NCI-H128 (cell line): ENCODE data around the gene NEBL.
"Not testable (repeated sequence)": the region's sequence is repeated elsewhere in the genome, so short reads cannot be mapped to it uniquely, and the experiment has no call there.

ENCODE experiments used
- DNase-seq: peaks from one replicate; lab custom pipeline; 2025; ENCODE audit not compliant: unreplicated experiment; lab: John Stamatoyannopoulos, UW

Gene NEBL

GRCh38 chr10:20897146-20897825 is at the start of gene NEBL:
Gene NEBL (minus strand): TSS chr10:20897311. CDS start chr10:20897205, 106 bp downstream.
- DNase-seq = no peak

- DNase-seq = no peak
Measured at GRCh38 chr10:20945546-20946332, 48.6 kb upstream of the NEBL start.

GRCh38 chr10:20944789-20945502 is 47.8 kb upstream of the NEBL start:
- DNase-seq = no peak

DNA sequence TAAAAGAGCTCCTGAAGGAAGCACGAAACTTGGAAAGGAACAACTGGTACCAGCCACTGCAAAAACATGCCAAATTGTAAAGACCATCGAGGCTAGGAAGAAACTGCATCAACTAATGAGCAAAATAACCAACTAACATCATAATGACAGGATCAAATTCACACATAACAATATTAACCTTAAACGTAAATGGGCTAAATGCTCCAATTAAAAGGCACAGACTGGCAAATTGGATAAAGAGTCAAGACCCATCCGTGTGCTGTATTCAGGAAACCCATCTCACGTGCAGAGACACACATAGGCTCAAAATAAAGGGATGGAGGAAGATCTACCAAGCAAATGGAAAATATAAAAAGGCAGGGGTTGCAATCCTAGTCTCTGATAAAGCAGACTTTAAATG is 42.3 kb upstream of the NEBL start:
- not testable (repeated sequence) for DNase-seq

DNA sequence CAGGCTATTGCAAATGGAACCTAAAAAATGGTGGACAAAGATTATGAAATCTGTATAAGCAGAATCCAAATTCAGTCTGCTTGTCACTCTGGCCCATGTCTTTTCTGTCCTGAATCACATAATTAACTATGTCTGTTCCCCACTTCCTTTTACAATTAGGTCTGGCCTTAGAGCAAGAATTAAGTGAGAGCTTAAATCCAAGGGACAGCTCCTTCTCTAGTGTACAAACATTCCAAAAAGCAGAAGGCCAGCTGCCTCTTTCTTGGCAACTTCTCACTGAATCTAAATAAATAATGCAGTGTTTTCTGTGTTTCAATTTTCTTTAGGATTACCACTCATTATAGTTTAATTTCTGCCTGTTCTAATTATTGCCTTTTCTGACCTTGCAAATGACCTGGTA is 39.3 kb upstream of the NEBL start:
- DNase-seq = no peak

DNA sequence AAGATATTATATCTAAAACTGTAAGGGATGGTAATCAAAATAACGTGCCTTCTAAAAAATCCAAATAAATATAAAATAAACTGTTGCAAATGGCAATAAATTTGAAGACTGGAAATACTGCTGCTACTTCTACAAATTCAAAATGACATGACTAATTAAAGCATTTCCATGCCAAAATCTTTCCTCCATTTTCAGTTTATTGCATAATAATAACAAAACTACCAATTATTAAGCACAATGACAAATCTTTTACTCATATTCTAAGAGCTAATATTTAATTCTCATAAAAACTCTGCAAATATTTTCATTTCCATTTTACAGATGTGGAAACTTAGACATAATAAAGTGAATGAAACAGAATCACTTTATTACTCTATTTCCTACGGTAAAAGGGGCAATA is 38.8 kb upstream of the NEBL start:
- DNase-seq = no peak

DNA sequence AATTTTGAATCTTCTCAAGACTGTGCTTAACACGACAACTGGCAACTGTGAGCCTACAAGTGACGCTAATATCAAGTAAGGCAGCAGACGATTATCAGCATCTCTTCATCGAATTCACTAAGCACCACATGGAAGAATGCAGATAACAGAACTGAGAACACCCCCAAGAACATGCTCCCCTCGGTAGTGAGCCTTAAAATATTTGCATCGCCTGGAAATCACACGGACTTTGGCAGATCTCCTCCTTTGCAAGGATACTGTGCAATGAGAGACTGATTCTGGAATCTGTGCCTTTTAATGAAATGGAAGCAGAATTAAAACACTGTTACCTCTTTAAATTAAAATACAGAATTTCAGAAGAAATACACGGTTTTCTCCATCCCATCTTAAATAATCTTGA is 38.2 kb upstream of the NEBL start:
- DNase-seq = no peak

DNA sequence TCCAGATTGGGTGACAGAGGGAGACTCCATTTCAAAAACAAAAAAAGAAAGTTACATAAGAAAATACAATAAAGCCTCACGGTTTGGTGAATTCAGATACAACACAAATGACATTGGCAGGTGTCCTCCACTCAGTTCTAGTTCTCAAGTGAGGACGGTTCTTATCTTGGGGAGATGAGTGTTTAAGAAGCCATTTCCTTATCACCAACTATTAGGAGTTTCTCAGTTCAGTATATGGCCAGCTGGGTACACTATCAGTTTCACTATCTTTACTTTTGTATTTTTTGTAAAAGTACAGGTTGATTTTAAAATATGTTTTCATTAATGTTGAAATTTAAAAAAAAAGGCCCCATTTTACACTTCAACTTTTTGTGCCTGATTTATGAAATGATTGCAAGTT is 36.6 kb upstream of the NEBL start:
- DNase-seq = no peak

GRCh38 chr10:20932606-20933126 is 35.6 kb upstream of the NEBL start:
- DNase-seq = no peak

- DNase-seq = no peak
Measured at GRCh38 chr10:20931156-20931795, 34.2 kb upstream of the NEBL start.

DNA sequence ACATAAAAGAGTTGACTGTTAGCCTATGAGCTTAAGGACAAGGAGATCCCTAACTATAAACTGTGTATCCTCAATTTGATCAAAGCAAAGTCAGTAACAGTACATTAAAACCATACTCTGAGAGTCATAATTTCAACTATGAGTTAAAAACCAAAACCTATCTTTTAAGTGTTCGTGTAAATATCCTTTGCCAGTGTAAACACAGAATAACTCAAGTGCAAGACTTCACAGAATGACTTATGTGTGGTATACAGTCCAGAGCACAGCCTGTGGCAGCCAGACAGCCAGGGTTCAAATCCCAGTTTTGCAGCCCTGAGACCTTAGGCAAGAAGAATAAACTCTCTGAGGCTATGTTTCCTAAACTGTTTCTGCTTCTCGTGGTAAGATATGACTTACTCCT is 30.3 kb upstream of the NEBL start:
- no peak for DNase-seq

DNA sequence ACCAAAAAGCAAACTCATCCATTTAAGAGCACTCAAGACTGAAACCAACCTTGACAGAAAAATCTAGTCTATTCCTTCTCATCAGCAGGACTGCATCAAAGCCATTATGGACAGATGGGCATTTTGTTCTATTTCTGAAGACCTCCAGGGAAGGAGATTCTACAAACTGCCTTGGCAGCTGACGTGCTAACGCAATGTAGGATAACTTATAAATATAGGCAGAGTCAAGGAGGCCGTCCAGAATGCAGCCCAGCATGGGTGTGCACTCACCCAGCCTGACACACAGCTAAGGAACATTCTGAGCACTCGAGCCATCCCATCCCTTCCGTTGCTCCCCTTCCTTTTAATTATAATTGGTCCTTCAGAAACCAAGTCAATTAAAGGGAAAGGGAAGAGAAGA is 25.3 kb upstream of the NEBL start:
- DNase-seq = peak; percentile 73

GRCh38 chr10:20922033-20922432 is 24.9 kb upstream of the NEBL start:
- peak; percentile 73 for DNase-seq

- no peak for DNase-seq
Measured at GRCh38 chr10:20920061-20920460, 22.9 kb upstream of the NEBL start.

DNA sequence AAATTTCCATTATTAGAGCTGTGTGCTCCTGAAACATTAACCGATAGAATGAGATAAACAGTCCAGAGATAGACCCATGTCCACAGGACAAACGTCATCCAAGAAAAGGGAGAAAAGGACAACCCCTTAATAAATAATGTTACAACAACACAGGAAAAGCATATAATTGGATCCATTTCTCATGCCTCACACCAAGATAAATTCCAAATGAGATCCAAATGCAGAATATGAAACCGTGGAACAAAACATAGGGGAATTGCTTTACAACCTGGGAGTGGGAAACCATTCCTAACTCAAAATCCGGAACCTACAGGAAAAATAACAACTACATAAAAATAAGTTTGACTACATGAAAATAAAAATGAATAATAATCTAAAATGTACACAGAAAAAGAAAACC is 22.4 kb upstream of the NEBL start:
- no peak for DNase-seq

- no peak for DNase-seq
Measured at GRCh38 chr10:20916976-20917375, 19.9 kb upstream of the NEBL start.

DNA sequence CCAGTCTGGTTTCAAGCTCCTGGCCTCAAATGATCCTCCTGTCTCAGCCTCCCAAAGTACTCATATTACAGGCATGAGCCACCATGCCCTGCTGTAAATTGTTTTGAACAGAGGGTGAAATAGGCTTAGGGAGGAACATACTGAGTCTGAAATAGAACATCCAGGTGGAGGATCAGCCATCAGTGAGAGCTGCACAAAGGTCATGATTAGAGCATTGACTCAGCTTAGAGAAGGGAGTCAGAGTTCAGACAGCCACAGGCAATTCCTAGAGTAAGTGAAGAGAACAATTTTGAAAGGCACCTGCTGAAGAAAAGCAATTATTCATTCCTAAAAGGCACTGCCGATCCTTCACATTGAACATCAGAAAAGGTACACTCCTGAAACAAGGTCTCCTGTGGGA is 15.9 kb upstream of the NEBL start:
- no peak for DNase-seq

- no peak for DNase-seq
Measured at GRCh38 chr10:20911626-20912025, 14.5 kb upstream of the NEBL start.

DNA sequence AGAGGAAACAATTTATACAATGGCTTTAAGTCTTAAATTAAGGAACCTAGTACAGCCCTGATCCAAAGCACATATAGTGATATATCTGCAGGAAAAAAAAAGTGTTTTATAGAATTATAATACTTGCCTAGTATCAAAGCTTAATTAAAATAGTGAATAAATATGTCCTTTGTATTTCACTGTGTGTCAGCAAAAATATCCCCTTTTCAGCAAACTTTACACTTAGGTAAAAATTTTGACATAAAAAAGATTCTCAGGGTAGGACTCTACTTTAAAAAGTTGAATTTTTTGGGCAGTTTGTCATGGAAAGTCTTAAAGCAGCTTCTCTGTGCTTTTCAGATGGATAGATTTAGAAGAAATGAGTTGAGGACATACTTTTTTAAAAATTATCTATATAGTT is 12.7 kb upstream of the NEBL start:
- DNase-seq = no peak

DNA sequence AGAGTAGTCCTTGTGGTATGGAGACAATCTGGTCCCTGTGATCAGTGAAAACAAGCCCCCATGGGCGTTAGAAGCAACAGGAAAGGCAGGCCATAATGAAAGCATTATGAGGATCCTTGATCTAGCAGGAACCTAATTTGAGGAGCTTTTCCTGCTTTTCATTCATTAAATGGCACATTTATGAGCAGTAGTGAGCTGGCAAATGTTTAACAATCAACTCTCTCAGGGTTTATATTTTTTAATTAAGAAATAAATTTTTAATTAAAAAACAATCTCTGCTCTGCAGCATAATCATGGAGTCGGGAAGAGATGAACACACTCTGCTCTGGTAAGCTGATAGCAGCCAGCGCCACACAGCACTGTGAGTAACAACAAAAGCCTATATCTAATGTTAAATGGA is 11.3 kb upstream of the NEBL start:
- DNase-seq = no peak

DNA sequence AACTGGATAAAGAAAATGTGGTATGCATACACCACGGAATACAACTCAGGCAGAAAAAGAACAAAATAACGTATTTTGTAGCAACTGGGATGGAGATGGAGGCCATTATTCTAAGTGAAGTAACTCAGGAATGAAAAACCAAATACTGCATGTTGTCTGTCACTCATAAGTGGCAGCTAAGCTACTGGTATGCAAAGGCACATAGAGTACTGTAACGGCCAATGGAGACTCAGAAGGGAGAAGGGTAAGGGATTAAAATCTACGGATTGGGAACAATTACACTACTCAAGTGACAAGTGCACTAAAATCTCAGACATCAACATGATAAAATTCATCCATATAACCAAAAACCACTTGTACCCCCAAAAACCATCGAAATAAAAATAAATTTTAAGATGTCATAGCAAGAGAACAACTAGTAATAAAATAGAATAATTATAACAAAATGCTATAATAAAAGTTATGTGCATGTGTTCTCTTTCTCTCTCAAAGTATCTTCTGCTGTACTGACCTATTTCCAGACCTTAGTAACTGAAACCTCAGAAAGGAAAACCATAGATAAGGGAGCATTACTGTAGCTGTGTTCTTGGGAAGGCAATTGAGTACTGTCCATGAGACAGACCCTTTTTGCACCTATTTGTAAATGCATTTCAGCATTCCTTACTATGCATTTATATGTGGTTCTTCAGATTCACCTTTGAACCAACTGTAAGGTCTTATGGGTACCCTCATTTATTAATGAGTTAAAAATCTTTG is 6.7 kb upstream of the NEBL start:
- DNase-seq = no peak
